WI38 (cell line): Measurements from ENCODE around the gene FNDC3B.

ENCODE experiments used
- H3K4me3 ChIP-seq: 2 replicates; pipeline ENCODE4 v1.5.1; 2011; ENCODE audit warnings: low read depth, mild to moderate bottlenecking, control low read depth, low read length
- TF ChIP-seq, protein P1 (sequence below): IDR thresholded peaks from 2 replicates; pipeline ENCODE4 v1.5.1; 2012; ENCODE audit warnings: low read depth, mild to moderate bottlenecking, control low read depth, low read length

FNDC3B gene

DNA sequence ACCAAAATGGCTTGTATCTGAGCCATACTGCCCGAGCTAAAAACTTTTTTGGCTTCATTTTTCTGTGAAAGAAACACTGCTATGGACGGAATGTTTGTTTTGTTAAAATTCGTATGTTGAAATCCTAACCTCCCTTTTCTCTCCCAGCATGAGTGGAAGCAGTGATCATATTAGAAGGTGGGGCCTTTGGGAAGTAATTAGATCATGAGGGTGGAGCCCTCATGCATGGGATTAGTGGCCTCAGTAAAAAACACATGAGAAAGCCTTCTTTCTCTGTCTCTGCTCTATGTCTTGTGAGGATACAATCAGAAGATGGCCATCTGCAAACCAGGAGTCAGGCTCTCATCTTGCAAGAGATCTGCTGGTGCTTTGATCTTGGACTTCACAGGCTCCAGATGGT, 7.4 kb upstream of the FNDC3B start:
- TF ChIP-seq, protein P1, sequence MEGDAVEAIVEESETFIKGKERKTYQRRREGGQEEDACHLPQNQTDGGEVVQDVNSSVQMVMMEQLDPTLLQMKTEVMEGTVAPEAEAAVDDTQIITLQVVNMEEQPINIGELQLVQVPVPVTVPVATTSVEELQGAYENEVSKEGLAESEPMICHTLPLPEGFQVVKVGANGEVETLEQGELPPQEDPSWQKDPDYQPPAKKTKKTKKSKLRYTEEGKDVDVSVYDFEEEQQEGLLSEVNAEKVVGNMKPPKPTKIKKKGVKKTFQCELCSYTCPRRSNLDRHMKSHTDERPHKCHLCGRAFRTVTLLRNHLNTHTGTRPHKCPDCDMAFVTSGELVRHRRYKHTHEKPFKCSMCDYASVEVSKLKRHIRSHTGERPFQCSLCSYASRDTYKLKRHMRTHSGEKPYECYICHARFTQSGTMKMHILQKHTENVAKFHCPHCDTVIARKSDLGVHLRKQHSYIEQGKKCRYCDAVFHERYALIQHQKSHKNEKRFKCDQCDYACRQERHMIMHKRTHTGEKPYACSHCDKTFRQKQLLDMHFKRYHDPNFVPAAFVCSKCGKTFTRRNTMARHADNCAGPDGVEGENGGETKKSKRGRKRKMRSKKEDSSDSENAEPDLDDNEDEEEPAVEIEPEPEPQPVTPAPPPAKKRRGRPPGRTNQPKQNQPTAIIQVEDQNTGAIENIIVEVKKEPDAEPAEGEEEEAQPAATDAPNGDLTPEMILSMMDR, result no peak
- H3K4me3 ChIP-seq, result no peak overlapping the region

DNA sequence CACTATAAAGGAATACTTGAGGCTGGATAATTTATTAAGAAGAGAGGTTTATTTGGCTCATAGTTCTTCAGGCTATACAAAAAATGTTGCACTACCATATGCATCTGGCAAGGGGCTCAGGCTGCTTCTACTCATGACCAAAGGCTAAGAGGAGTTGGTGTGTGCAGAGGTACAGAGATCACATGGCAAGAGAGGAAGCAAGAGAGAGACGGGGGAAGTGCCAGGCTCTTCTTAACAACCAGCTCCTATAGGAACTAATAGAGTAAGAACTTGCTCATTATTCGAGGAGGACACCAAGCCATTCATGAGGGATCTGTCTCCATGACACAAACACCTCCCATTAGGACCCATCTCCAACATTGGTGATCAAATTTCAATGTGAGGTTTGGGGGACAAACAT, 6.0 kb upstream of the FNDC3B start:
- H3K4me3 ChIP-seq, result no peak overlapping the region
- TF ChIP-seq, protein P1, result no peak

DNA sequence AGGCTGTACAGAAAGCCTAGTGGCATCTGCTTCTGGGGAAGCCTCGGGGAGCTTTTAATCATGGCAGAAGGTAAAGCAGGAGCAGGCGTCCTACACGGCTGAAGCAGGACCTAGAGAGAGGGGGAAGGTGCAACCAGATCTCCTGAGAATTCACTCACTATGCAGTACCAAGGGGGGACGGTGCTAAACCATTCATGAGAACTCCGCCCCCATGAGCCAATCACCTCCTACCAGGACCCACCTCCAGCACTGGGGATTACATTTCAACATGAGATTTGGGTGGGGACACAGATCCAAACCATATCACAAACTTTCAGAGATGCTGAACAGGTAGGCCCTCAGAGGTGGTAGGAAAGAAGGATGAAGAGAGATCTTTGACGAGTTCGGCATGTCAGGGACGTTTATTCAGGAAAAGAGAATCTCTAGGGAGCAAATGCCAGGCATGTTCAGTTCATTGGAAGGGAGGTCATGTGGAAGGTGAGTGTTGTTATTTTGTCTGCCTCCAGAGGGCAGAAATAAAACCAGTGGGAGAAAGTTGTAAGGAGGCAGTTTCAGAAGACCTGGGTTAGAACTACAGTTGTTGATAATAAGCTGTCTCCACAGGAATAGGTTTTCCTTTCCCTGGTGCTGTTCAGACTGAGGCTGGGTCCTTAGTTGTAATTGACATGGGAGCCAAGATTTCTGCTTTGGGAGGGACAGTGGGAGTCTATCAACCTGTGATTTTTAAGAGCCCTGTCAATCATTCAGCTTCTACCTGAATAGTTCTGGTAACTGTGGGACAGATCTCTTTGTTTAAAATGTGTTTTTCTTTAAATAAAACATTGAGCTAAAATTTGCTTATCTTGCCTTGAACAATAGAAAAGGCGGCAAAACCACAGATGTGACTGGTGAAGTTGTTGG, 4.3 kb upstream of the FNDC3B start:
- TF ChIP-seq, protein P1, result 0 out of 2 replicates have a peak, but pooled peaks have one; percentile 17
- no peak overlapping the region for H3K4me3 ChIP-seq

DNA sequence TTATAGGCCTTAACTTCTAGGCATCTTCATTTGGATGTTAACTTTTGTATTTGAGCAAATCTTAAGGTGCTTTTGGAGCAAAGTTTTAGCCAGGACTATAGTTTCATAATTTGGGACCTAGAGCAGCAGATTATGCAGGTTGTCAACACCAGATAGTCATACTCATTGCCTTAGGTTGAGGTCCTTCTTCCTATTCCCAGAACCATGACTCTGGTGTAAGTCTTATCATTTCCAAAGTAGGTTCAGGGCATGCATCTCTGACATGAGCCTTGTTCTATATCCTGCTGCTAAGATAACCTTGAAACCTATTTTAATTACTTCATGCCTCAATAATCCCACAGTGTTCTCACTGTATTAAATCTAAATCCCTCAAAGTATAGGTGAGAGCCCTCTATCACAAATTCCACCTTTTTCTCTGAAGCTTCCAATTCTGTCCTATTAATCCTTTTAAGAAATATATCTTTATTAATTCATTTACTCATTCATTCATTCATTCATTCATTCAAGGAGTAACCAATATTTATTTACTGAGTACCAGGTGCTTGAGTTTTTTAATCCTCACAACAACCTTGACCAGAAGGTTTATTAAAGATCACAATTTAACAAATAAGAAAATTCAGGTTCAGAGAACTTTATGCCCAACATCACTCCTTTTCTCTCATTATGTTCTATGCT, 2.7 kb upstream of the FNDC3B start:
- TF ChIP-seq, protein P1, result no peak
- no peak overlapping the region for H3K4me3 ChIP-seq

DNA sequence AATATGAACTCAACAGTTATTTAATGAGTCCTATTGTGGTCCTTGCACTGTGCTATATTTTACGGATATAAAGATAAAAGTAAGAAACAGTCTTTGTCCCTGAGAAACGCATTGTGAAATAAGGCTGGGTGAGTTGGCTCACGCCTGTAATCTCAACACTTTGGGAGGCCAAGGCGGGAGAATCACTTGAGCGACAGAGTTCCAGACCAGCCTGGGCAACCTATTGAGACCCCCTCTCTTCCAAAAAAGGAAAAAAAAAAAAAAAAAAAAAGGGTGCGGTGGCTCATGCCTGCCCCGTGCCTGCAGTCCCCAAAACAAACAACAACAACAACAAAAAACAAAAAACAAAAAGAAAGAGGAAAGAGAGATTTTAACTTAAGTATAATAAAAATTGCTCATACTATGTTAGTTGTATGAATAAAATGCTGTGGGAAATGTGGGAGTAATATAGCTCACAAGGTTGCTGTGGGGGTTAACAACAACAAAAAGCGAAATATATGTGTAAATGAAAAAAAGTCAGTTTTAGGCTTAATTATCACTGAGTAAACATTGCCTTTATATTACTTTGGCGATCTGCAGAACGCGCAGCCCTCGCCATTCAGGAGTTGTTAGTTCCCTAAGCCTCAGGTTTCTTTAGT, 461 bp upstream of the FNDC3B start:
- TF ChIP-seq, protein P1, result no peak
- peak overlapping the region; percentile 97 for H3K4me3 ChIP-seq

DNA sequence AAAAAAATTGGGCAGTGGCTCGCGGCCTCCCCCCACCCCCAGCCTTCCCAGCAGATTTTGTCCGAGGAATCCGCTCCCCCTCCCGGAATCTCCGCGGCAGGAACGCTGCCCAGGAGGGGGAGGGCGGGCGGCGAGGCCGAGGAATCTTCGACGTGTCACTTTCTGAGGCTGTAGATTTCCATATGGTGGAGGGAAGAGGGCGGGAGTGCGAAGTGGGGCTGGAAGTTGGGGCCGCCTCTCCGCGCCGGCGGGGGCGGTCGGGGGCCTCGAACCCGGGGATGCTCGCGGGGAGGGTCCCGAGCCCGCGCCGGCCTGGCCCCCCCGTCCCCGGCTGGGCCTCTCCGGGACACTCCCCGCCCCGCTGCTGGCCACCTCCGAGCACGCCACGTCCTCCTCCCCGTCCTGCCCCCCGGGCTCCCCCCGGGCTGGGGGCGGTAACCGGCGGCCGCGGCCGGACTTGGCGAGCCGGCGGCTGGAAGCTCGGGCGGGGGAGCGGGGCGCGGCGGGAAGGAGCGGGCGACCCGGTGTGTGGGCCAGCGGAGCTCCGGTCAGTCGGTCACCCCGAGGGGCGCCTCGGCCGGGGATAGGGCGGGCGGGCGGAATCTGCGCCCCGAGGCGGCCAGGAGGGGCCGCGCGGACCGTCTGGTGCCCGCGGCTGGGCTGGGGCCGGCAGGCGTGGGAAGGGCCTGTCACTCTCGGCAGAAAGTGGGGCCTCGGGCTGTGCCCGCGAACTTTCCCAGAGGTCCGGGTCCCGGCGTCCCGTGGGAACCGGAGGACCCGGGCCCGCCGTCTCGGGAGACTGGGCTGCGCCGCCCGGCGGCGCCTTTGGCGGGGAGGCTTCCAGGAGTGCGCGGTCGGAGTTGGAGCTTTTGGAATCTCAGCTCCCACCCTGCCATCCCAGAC, 951 bp downstream of the FNDC3B start:
- TF ChIP-seq, protein P1, result 0 out of 2 replicates have a peak, but pooled peaks have one; percentile 14
- peak overlapping the region; percentile 97 for H3K4me3 ChIP-seq
